Gastrocnemius medialis (tissue), 4 donors: ENCODE measurements around the gene MAPK11.

Experiments
- CTCF ChIP-seq, 5 experiments: fragments of 450-650 bp in 3 of 5; fragments of 200-600 bp in 2 of 5; sonication (generic) in 2 of 5; IDR thresholded peaks in 4 of 5; conservative IDR thresholded peaks in 1 of 5; 1 replicate in 4 of 5; 2 replicates in 1 of 5; pipeline ENCODE4 v1.5.1; 2016 to 2019; ENCODE audit warnings: antibody characterized with exemption in 5 of 5, mild to moderate bottlenecking in 3 of 5, moderate library complexity in 3 of 5
- POLR2A ChIP-seq, 2 donors: fragments of 450-650 bp; IDR thresholded peaks; one replicate each; pipeline ENCODE4 v1.6.1; 2017; ENCODE audit warnings: antibody characterized with exemption in 2 of 2, mild to moderate bottlenecking in 2 of 2, moderate library complexity in 2 of 2

DNA sequence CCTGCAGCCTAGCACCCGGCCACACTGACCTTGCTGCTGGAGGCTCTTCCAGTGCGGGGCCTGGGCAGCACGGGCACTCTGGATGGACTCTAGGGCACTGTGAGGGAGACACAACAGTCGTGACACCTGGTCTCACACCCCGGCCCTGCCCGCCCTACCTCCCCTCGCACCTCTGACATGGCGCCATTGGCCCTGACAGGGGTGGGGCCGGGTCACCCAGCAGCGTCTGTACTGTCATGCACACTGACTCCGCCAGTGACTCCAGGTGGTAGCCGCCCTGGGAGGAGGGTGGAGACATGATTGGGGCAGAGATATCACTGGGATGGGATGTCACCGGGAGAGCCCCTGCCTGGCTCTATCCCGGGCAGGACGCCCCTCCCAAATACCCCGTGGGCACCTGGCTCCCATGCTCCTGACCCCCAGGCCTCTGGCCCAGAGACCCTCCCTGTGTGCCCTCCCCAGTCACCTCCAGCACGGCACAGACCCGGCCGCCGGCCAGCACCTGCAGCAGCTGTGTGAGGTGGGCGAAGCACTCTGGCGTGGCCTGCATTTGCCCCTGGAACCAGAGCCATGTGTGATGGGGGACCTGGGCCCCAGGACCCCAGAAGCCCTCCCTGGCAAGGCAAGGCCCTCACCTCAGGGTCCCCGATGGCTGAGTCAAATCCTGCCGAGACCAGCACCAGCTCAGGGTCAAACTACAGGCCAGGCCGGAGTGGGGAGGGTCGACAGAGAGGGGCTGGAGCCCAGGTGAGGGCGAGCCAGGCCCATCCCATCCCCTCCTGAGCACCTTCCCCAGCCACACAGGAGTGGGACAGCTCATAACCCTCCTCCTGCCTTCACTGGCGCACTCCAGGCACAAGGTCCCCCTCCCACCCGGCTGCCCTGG is 21.7 kb downstream of the MAPK11 start:
- no peak for TF ChIP-seq CTCF (IDR thresholded peaks at IDR 0.05 in 4 of 5, conservative IDR thresholded peaks at IDR 0.05 in 1 of 5)
- no peak for TF ChIP-seq POLR2A (IDR thresholded peaks at IDR 0.05)
